SK-N-SH (cell line): ENCODE results near the gene PSENEN. TPM values are rescaled to one million over a fixed set of nuclear protein-coding genes. Genes with fewer than 3 reads are reported as not detected.

Experiments
- CTCF ChIA-PET: fragments of 300-600, 350-600 bp; formaldehyde crosslinking; extraction: SDS; loops from one replicate; lab custom pipeline; 2021; lab: Yijun Ruan, JAX
- POLR2A ChIA-PET: fragments of 350-600 bp; sonication (Branson Sonifier 250); formaldehyde crosslinking; extraction: SDS; loops from one replicate; lab custom pipeline; 2020; ENCODE audit warnings: antibody characterized with exemption, inconsistent platforms; lab: Yijun Ruan, JAX
- DNase-seq: peaks from one replicate; pipeline ENCODE4 v3.0.0; 2012
- H2AFZ ChIP-seq: fragments of 200-600 bp; sonication (generic); 2 replicates; pipeline ENCODE4 v1.8.1; 2016; ENCODE audit warnings: antibody characterized with exemption, mild to moderate bottlenecking, low read depth
- H3F3A ChIP-seq: fragments of 200-600 bp; sonication (generic); replicated peaks from 2 replicates; pipeline ENCODE3; 2016; ENCODE audit warnings: antibody characterized with exemption, mild to moderate bottlenecking; ENCODE audit not compliant: insufficient read depth
- H3K27ac ChIP-seq, 2 experiments: fragments of 200-500 bp in 1 of 2; fragments of 200-600 bp in 1 of 2; sonication (Bioruptor generic) in 1 of 2; sonication (generic), shearing (Covaris generic) in 1 of 2; 2 replicates each; pipeline versions ENCODE4 v1.5.1 to v1.6.1; 2014 to 2016; ENCODE audit warnings: low read depth in 2 of 2, inconsistent platforms in 1 of 2, low read length in 1 of 2, mild to moderate bottlenecking in 1 of 2, mixed read lengths in 1 of 2
- H3K27me3 ChIP-seq: fragments of 200-600 bp; sonication (generic), shearing (Covaris generic); 2 replicates; pipeline ENCODE4 v1.6.1; 2016; ENCODE audit warnings: mixed run types; ENCODE audit not compliant: insufficient read depth
- H3K36me3 ChIP-seq, 2 experiments: fragments of 200-500 bp in 1 of 2; fragments of 200-600 bp in 1 of 2; sonication (Bioruptor generic) in 1 of 2; sonication (generic) in 1 of 2; replicated peaks in 1 of 2; 2 replicates each; pipeline versions ENCODE3 to v1.5.1; 2014 to 2016; ENCODE audit warnings: low read length in 1 of 2, mild to moderate bottlenecking in 1 of 2; ENCODE audit not compliant: insufficient read depth in 2 of 2, control insufficient read depth in 1 of 2
- H3K4me1 ChIP-seq, 2 experiments: fragments of 200-500 bp in 1 of 2; fragments of 200-600 bp in 1 of 2; sonication (Bioruptor generic) in 1 of 2; sonication (generic), shearing (Covaris generic) in 1 of 2; 2 replicates each; pipeline versions ENCODE4 v1.5.1 to v1.6.1; 2014 to 2016; ENCODE audit warnings: low read depth in 1 of 2, low read length in 1 of 2, mixed run types in 1 of 2; ENCODE audit not compliant: insufficient read depth in 2 of 2, control insufficient read depth in 1 of 2
- H3K4me2 ChIP-seq: fragments of 200-600 bp; sonication (generic), shearing (Covaris generic); 2 replicates; pipeline ENCODE4 v1.6.1; 2017; ENCODE audit warnings: mixed run types
- H3K4me3 ChIP-seq, 2 experiments: fragments of 200-500 bp in 1 of 2; fragments of 200-600 bp in 1 of 2; sonication (Bioruptor generic) in 1 of 2; sonication (generic), shearing (Covaris generic) in 1 of 2; 2 replicates each; pipeline versions ENCODE4 v1.5.1 to v1.8.1; 2014 to 2016; ENCODE audit warnings: low read depth in 2 of 2, inconsistent platforms in 1 of 2, low read length in 1 of 2, mild to moderate bottlenecking in 1 of 2, mixed read lengths in 1 of 2, moderate library complexity in 1 of 2
- H3K79me2 ChIP-seq: fragments of 200-600 bp; sonication (generic); 2 replicates; pipeline ENCODE4 v1.8.1; 2017; ENCODE audit warnings: mild to moderate bottlenecking; ENCODE audit not compliant: insufficient read depth
- H3K9ac ChIP-seq: fragments of 200-600 bp; sonication (generic); 2 replicates; pipeline ENCODE4 v1.6.1; 2017; ENCODE audit warnings: mixed run types
- H3K9me2 ChIP-seq: fragments of 200-600 bp; sonication (generic); 2 replicates; pipeline ENCODE4 v1.6.1; 2017; ENCODE audit warnings: mixed run types
- H3K9me3 ChIP-seq: fragments of 200-600 bp; sonication (generic); 2 replicates; pipeline ENCODE4 v1.6.1; 2017; ENCODE audit warnings: mixed run types, mild to moderate bottlenecking, moderate library complexity
- H4K20me1 ChIP-seq: fragments of 200-600 bp; sonication (generic); 2 replicates; pipeline ENCODE4 v1.6.1; 2017; ENCODE audit warnings: mild to moderate bottlenecking, mixed run types; ENCODE audit not compliant: insufficient read depth
- CHD2 ChIP-seq: fragments of 150-350 bp; IDR thresholded peaks from 2 replicates; pipeline ENCODE4 v1.6.1; 2018; ENCODE audit warnings: low read length; ENCODE audit not compliant: partially characterized antibody
- EZH2phosphoT487 ChIP-seq: fragments of 200-600 bp; sonication (generic); IDR thresholded peaks from 2 replicates; pipeline ENCODE4 v1.6.1; 2017; ENCODE audit warnings: low read depth, mixed run types, mild to moderate bottlenecking, antibody characterized with exemption, moderate library complexity, borderline replicate concordance
- FOSL2 ChIP-seq: IDR thresholded peaks from 2 replicates; pipeline ENCODE4 v1.4.0; 2012; ENCODE audit warnings: low read depth, mild to moderate bottlenecking, moderate library complexity, borderline replicate concordance
- FOXJ3 ChIP-seq: sonication (generic); formaldehyde crosslinking; IDR thresholded peaks from 2 replicates; pipeline ENCODE4 v1.5.1; 2020; ENCODE audit warnings: mild to moderate bottlenecking, missing genetic modification reagents
- GABPA ChIP-seq: IDR thresholded peaks from 2 replicates; pipeline ENCODE4 v1.4.0; 2012; ENCODE audit warnings: low read depth, mild to moderate bottlenecking
- MXI1 ChIP-seq: IDR thresholded peaks from 2 replicates; pipeline ENCODE4 v1.6.1; 2012; ENCODE audit warnings: mild to moderate bottlenecking, low read depth, low read length, improper control_type of control experiment
- NFIC ChIP-seq: IDR thresholded peaks from 2 replicates; pipeline ENCODE4 v1.4.0; 2012; ENCODE audit warnings: borderline replicate concordance
- NRF1 ChIP-seq: IDR thresholded peaks from 2 replicates; pipeline ENCODE4 v1.6.1; 2012; ENCODE audit warnings: low read depth, mild to moderate bottlenecking, low read length
- POLR2AphosphoS5 ChIP-seq: IDR thresholded peaks from 2 replicates; pipeline ENCODE4 v1.6.1; 2012; ENCODE audit warnings: low read depth, low read length
- RAD21 ChIP-seq: IDR thresholded peaks from 2 replicates; pipeline ENCODE4 v1.6.1; 2012; ENCODE audit warnings: mild to moderate bottlenecking, low read length
- RFX5 ChIP-seq: IDR thresholded peaks from 2 replicates; pipeline ENCODE4 v1.6.1; 2012; ENCODE audit warnings: mild to moderate bottlenecking, improper control_type of control experiment, low read length
- RXRA ChIP-seq: IDR thresholded peaks from 2 replicates; pipeline ENCODE4 v1.4.0; 2012; ENCODE audit warnings: low read depth, mild to moderate bottlenecking, borderline replicate concordance
- SIN3A ChIP-seq: IDR thresholded peaks from 2 replicates; pipeline ENCODE4 v1.6.1; 2012; ENCODE audit warnings: low read depth, mild to moderate bottlenecking, low read length, moderate library complexity, borderline replicate concordance
- SMC3 ChIP-seq: IDR thresholded peaks from 2 replicates; pipeline ENCODE4 v1.6.1; 2012; ENCODE audit warnings: low read depth, low read length, improper control_type of control experiment
- TEAD4 ChIP-seq: IDR thresholded peaks from 2 replicates; pipeline ENCODE4 v1.4.0; 2012; ENCODE audit warnings: mild to moderate bottlenecking, borderline replicate concordance; ENCODE audit not compliant: insufficient read depth
- WGBS: methylation state at CpG from one replicate; pipeline ENCODE4 v1.1.6; 2017; ENCODE audit warnings: low lambda C conversion rate; 5-methylcytosine and 5-hydroxymethylcytosine counted together
- polyA plus RNA-seq, 3 experiments: library from polyadenylated mRNA; depleted of rRNA; stranded (reverse); fragments of >200 nt; gene quantifications; 2 replicates each; pipeline ENCODE4 v1.2.3, GENCODE V29; 2012
- TF ChIP-seq, protein P1 (sequence below): IDR thresholded peaks from 2 replicates; pipeline ENCODE4 v1.4.0; 2012; ENCODE audit warnings: low read depth, borderline replicate concordance
- TF ChIP-seq, protein P2 (sequence below): fragments of 150-350 bp; IDR thresholded peaks from 2 replicates; pipeline ENCODE4 v1.6.1; 2017; ENCODE audit warnings: antibody characterized with exemption, low read length, low read depth, borderline replicate concordance
- TF ChIP-seq, protein P3 (sequence below): IDR thresholded peaks from 2 replicates; pipeline ENCODE4; 2012
- TF ChIP-seq, protein P4 (sequence below): fragments of 150-350 bp; IDR thresholded peaks from 2 replicates; pipeline ENCODE4 v1.6.1; 2016; ENCODE audit warnings: mild to moderate bottlenecking, low read depth, low read length
- TF ChIP-seq, protein P5 (sequence below): IDR thresholded peaks from 2 replicates; pipeline ENCODE4 v1.4.0; 2012; ENCODE audit warnings: low read depth, borderline replicate concordance

PSENEN gene
- polyA plus RNA-seq, 1 of the 3 experiments (the other 2 are of a cell fraction), result 99.2 TPM

DNA sequence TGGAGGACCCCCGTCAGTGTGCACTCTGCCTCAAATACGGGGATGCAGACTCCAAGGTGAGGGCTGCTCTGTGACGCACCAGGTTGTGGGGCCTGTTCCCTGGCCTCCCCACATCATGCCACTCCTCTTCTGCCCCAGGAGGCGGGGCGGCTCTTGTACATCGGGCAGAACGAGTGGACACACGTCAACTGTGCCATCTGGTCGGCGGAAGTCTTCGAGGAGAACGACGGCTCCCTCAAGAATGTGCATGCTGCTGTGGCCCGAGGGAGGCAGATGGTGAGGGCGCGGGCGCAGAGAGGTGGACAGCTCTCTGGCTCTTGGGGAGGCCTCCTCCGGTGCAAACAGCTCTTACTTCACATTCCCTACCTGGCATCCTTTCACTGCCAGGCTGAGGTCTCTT, 16.4 kb upstream of the PSENEN start:
- POLR2A ChIA-PET, result interaction anchor here (3.5 kb wide), 1 partner anchor 11 kb away, joined by 10 read pairs; no protein-coding TSS in a partner anchor
- WGBS, result 89% methylated on average over 17 of the region's 18 CpGs

DNA sequence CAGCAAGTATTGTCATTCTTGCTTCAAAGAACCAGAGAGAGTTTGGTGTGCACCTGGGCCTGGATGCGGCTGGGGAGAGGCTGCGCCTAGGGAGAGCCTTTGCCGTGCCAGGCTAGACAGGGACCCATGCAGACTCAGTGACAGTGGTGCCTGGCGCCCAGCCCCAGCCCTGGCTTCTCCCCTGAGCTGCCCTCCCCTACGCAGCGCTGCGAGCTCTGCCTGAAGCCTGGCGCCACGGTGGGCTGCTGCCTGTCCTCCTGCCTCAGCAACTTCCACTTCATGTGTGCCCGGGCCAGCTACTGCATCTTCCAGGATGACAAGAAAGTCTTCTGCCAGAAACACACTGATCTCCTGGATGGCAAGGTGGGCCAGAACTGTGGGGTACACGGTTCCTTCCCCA, 15.7 kb upstream of the PSENEN start:
- H3K4me1 ChIP-seq, result no peaks in the 10 kb centered on the region
- DNase-seq, result no peak
- CTCF ChIA-PET, result no interaction called here
- H3K4me3 ChIP-seq, result no peak overlapping the region
- no peak overlapping the region for H2AFZ ChIP-seq
- H3F3A ChIP-seq, result no peaks in the 10 kb centered on the region
- POLR2A ChIA-PET, result interaction anchor here (1.6 kb wide), 1 partner anchor 11 kb away, joined by 7 read pairs; no protein-coding TSS in a partner anchor
- H3K36me3 ChIP-seq, result peaks cover 14 to 87% of the 10 kb centered on the region in 2 experiments
- no peaks in the 10 kb centered on the region for H3K9me2 ChIP-seq
- no peak overlapping the region for H3K27ac ChIP-seq
- no peaks in the 10 kb centered on the region for H3K9me3 ChIP-seq
- no peaks in the 10 kb centered on the region for H4K20me1 ChIP-seq
- H3K9ac ChIP-seq, result no peak overlapping the region
- no peak overlapping the region for H3K4me2 ChIP-seq
- 94% methylated on average over 5 of the region's 11 CpGs for WGBS
- H3K27me3 ChIP-seq, result no peaks in the 10 kb centered on the region
- no peaks in the 10 kb centered on the region for H3K79me2 ChIP-seq
- no peak for TF ChIP-seq EZH2phosphoT487
- TF ChIP-seq NFIC, result no peak
- no peak for TF ChIP-seq TEAD4
- no peak for TF ChIP-seq MXI1
- TF ChIP-seq, protein P1, sequence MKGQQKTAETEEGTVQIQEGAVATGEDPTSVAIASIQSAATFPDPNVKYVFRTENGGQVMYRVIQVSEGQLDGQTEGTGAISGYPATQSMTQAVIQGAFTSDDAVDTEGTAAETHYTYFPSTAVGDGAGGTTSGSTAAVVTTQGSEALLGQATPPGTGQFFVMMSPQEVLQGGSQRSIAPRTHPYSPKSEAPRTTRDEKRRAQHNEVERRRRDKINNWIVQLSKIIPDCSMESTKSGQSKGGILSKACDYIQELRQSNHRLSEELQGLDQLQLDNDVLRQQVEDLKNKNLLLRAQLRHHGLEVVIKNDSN, result no peak
- TF ChIP-seq, protein P2, sequence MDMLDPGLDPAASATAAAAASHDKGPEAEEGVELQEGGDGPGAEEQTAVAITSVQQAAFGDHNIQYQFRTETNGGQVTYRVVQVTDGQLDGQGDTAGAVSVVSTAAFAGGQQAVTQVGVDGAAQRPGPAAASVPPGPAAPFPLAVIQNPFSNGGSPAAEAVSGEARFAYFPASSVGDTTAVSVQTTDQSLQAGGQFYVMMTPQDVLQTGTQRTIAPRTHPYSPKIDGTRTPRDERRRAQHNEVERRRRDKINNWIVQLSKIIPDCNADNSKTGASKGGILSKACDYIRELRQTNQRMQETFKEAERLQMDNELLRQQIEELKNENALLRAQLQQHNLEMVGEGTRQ, result no peak
- no peak for TF ChIP-seq NRF1
- no peak for TF ChIP-seq GABPA
- TF ChIP-seq POLR2AphosphoS5, result no peak
- TF ChIP-seq, protein P3, sequence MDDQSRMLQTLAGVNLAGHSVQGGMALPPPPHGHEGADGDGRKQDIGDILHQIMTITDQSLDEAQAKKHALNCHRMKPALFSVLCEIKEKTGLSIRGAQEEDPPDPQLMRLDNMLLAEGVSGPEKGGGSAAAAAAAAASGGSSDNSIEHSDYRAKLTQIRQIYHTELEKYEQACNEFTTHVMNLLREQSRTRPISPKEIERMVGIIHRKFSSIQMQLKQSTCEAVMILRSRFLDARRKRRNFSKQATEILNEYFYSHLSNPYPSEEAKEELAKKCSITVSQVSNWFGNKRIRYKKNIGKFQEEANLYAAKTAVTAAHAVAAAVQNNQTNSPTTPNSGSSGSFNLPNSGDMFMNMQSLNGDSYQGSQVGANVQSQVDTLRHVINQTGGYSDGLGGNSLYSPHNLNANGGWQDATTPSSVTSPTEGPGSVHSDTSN, result no peak
- no peak for TF ChIP-seq RFX5
- no peak for TF ChIP-seq SMC3

More for the DNA sequence above, 16.4 kb upstream of the PSENEN start:
- DNase-seq, result no peak
- no peaks in the 10 kb centered on the region for H3K27me3 ChIP-seq
- no peak overlapping the region for H2AFZ ChIP-seq
- H3K27ac ChIP-seq, result no peak overlapping the region
- no peaks in the 10 kb centered on the region for H3K9me2 ChIP-seq
- H3K9me3 ChIP-seq, result no peaks in the 10 kb centered on the region
- TF ChIP-seq CHD2 (no peak), NRF1 (no peak), FOSL2 (no peak), MXI1 (no peak), RXRA (no peak), SMC3 (no peak), FOXJ3 (CRISPR knock-in tag) (no peak), EZH2phosphoT487 (no peak), SIN3A (no peak), RAD21 (no peak)
- TF ChIP-seq, protein P3, result no peak
- TF ChIP-seq, protein P4, sequence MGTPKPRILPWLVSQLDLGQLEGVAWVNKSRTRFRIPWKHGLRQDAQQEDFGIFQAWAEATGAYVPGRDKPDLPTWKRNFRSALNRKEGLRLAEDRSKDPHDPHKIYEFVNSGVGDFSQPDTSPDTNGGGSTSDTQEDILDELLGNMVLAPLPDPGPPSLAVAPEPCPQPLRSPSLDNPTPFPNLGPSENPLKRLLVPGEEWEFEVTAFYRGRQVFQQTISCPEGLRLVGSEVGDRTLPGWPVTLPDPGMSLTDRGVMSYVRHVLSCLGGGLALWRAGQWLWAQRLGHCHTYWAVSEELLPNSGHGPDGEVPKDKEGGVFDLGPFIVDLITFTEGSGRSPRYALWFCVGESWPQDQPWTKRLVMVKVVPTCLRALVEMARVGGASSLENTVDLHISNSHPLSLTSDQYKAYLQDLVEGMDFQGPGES, result no peak
- TF ChIP-seq, protein P5, sequence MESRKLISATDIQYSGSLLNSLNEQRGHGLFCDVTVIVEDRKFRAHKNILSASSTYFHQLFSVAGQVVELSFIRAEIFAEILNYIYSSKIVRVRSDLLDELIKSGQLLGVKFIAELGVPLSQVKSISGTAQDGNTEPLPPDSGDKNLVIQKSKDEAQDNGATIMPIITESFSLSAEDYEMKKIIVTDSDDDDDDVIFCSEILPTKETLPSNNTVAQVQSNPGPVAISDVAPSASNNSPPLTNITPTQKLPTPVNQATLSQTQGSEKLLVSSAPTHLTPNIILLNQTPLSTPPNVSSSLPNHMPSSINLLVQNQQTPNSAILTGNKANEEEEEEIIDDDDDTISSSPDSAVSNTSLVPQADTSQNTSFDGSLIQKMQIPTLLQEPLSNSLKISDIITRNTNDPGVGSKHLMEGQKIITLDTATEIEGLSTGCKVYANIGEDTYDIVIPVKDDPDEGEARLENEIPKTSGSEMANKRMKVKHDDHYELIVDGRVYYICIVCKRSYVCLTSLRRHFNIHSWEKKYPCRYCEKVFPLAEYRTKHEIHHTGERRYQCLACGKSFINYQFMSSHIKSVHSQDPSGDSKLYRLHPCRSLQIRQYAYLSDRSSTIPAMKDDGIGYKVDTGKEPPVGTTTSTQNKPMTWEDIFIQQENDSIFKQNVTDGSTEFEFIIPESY, result no peak
- H3K4me3 ChIP-seq, result no peak overlapping the region
- peaks cover 17 to 90% of the 10 kb centered on the region in 2 experiments for H3K36me3 ChIP-seq
- no peaks in the 10 kb centered on the region for H4K20me1 ChIP-seq
- no peak overlapping the region for H3K4me2 ChIP-seq
- H3K79me2 ChIP-seq, result no peaks in the 10 kb centered on the region
- CTCF ChIA-PET, result no interaction called here
- no peaks in the 10 kb centered on the region for H3K4me1 ChIP-seq
- no peak overlapping the region for H3K9ac ChIP-seq
- no peaks in the 10 kb centered on the region for H3F3A ChIP-seq
